NK-92 treated with Interleukin-12 subunit alpha and Interleukin-12 subunit beta, amount 100 ng/mL, for 24 hours (cell line): ENCODE results near the gene IQCF5.
"Not testable (repeated sequence)": the region's sequence is repeated elsewhere in the genome, so short reads cannot be mapped to it uniquely, and the experiment has no call there.

Experiments used
- DNase-seq: peaks from one replicate; lab custom pipeline; 2025; lab: John Stamatoyannopoulos, UW

The IQCF5 gene

DNA sequence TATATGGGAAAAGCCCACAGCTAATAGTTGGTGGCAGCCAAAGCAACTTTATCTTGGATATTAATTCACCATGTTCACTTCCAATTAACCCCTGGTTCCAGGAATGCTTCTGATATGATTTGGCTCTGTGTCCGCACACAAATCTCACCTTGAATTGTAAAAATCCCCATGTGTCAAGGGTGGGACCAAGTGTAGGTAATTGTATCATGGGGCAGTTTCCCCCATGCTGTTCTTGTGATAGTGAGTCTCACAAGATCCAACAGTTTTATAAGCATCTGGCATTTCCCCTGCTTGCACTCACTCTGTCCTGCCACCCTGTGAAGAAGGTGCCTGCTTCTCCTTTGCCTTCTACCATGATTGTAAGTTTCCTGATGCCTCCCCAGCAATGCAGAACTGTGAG, 6.5 kb downstream of the IQCF5 start:
- not testable (repeated sequence) for DNase-seq

GRCh38 chr3:51862886-51863285, 12.5 kb downstream of the IQCF5 start:
- no peak for DNase-seq

GRCh38 chr3:51860703-51861665, 14.4 kb downstream of the IQCF5 start, which contains the start of gene IQCF2:
IQCF2 (plus strand) TSS chr3:51861615; CDS start chr3:51861667, 52 bp downstream.
- no peak for DNase-seq

- DNase-seq = not testable (repeated sequence)
These were observed 20.0 kb downstream of the IQCF5 start for GRCh38 chr3:51855411-51855810.

DNA sequence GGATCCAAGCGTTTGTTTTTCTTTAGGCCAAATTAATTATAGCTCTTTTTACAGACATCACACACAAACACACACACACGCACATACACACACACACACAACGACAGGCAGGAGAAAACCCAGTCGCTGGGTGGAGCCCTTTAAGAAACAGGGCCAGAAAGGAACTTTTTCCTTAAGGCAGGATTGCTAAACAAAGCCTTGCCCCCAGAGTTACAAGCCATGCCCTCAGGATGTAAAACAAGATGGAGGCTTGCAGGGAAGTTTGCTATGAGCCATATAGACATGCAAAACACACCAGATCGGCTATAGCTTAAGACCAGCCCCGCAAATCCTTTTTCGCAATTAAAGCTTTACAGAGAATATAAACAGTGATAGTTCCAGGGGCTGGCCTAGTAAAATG, 30.3 kb downstream of the IQCF5 start:
- no peak for DNase-seq

DNA sequence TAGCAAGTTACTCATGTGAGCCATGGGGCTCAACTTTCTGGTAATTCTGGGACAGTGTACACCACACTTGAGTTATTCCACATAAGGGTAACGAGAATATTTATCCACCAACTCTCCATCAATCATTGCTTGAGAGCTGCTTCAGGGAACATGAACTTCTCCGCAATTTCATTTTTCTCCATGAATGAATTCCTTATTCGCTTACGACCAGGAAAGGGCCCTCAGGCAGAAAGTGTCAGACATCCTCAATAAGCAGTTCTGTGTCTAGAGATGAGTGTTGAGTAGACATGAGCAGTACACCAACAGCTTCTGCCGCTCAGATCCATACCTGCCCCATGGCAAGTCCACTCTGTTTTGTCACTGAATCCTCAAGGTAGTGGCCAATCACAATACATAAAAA, 38.8 kb downstream of the IQCF5 start:
- DNase-seq = no peak

DNA sequence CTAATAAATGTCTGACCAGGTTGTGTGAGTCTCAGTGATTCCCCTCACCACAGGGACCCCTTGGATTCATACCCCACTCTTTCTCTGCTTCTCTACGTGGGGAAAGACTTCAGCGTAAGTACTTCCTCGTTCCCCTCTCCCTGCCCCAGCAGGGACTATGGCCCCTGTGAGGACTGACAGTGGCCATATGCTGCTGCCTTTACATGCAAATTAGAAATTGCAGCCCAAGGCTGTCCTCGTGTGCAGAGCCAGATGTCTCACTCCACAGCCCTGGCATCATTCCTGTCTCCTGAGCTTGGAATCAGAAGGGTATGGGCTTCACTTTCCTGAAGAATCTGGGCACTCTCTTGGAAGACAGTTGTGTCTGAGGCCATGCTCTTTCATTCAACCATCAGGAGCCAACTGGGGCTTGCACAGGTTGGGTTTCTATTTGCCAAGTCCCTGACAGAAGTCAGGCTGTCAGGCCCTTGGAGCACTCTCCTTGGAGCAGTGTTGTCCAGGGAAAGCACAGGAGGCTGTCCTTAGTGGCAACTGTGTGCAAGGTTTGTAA, 44.5 kb downstream of the IQCF5 start:
- no peak for DNase-seq

- no peak for DNase-seq
These were observed 45.1 kb downstream of the IQCF5 start for GRCh38 chr3:51830345-51830744.

GRCh38 chr3:51828297-51828696, 47.1 kb downstream of the IQCF5 start:
- no peak for DNase-seq
